Cardiac muscle cell (in vitro differentiated cells and primary cell): Measurements from ENCODE around the gene PRKCB. TPM values are rescaled to one million over a fixed set of nuclear protein-coding genes. Genes with fewer than 3 reads are reported as not detected.

Source experiments
- DNase-seq, 2 donors: peaks; one replicate each; pipeline versions ENCODE4 v3.0.0 to v3.0.0-alpha.2; 2010 to 2017; ENCODE audit warnings: low read depth in 1 of 2, low spot score in 1 of 2
- H3K27ac ChIP-seq: fragments of 200-600 bp; sonication (generic); 2 replicates; pipeline ENCODE4 v1.5.1; 2016
- H3K27me3 ChIP-seq: fragments of 200-600 bp; sonication (generic); 2 replicates; pipeline ENCODE4 v1.6.0; 2016; ENCODE audit warnings: control low read depth
- H3K36me3 ChIP-seq: fragments of 200-600 bp; sonication (generic); 2 replicates; pipeline ENCODE4 v1.5.1; 2016; ENCODE audit warnings: control low read depth
- H3K4me1 ChIP-seq: fragments of 200-600 bp; sonication (generic); 2 replicates; pipeline ENCODE4 v1.8.1; 2017; ENCODE audit warnings: low read depth, mild to moderate bottlenecking, mixed run types
- H3K4me3 ChIP-seq: fragments of 200-600 bp; sonication (generic); 2 replicates; pipeline ENCODE4 v1.5.1; 2016; ENCODE audit warnings: mild to moderate bottlenecking
- H3K9me3 ChIP-seq: fragments of 200-600 bp; sonication (generic); 2 replicates; pipeline ENCODE4 v1.5.1; 2017; ENCODE audit warnings: low read depth, mild to moderate bottlenecking, control low read depth
- CTCF ChIP-seq: IDR thresholded peaks from 2 replicates; pipeline ENCODE4 v1.5.1; 2012; ENCODE audit warnings: low read depth, mild to moderate bottlenecking, low read length
- polyA plus RNA-seq: library from polyadenylated mRNA; unstranded; fragments of >200 nt; fragmentation: Nextera tagmentation; extraction: Ambion mirVana; gene quantifications from 2 replicates; pipeline ENCODE4 v1.2.1, GENCODE V29; 2016
- total RNA-seq: library from RNA; depleted of rRNA; stranded (reverse); fragments of >200 nt; gene quantifications from 2 replicates; pipeline ENCODE4 v1.2.3, GENCODE V29; 2016

The PRKCB gene
- total and polyA plus RNA-seq, 2 experiments from 2014 or later, result 0.66 to 1.5 TPM

DNA sequence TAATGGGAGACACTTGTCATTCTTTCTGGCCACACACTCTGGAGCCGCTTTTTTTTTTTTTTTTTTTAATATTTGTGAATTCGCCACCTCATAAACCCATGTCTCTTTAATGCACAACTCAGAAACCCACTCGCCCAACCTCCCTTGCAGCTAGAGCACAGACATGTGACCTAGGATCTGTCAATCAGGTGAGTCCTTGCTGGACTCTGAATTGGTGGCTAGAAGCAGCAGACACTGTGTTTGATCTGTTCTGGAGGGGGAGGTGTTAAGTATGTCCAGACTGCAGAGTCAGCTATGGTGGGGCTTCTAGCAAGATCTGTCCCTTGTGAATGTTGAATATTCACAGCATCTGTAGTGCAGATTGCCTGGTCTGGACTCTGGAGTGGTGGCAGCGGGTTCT, 112.1 kb downstream of the PRKCB start:
- H3K4me3 ChIP-seq, result no peak overlapping the region
- H3K36me3 ChIP-seq, result no peaks in the 10 kb centered on the region
- H3K27me3 ChIP-seq, result no peaks in the 10 kb centered on the region
- no peak overlapping the region for H3K27ac ChIP-seq
- no peak for DNase-seq
- no peaks in the 10 kb centered on the region for H3K9me3 ChIP-seq
- H3K4me1 ChIP-seq, result peaks cover 5% of the 10 kb centered on the region
- no peak for TF ChIP-seq CTCF

GRCh38 chr16:23948949-23949411, 113.2 kb downstream of the PRKCB start:
- no peaks in the 10 kb centered on the region for H3K27me3 ChIP-seq
- H3K36me3 ChIP-seq, result no peaks in the 10 kb centered on the region
- H3K9me3 ChIP-seq, result no peaks in the 10 kb centered on the region
- no peak overlapping the region for H3K4me3 ChIP-seq
- DNase-seq, result no peak
- TF ChIP-seq CTCF, result no peak
- no peak overlapping the region for H3K27ac ChIP-seq
- peaks cover 5% of the 10 kb centered on the region for H3K4me1 ChIP-seq

GRCh38 chr16:23949630-23950290, 114.0 kb downstream of the PRKCB start:
- no peak for TF ChIP-seq CTCF
- DNase-seq, result no peak
- H3K9me3 ChIP-seq, result no peaks in the 10 kb centered on the region
- H3K36me3 ChIP-seq, result no peaks in the 10 kb centered on the region
- H3K4me1 ChIP-seq, result peaks cover 5% of the 10 kb centered on the region
- no peak overlapping the region for H3K4me3 ChIP-seq
- no peaks in the 10 kb centered on the region for H3K27me3 ChIP-seq
- no peak overlapping the region for H3K27ac ChIP-seq

DNA sequence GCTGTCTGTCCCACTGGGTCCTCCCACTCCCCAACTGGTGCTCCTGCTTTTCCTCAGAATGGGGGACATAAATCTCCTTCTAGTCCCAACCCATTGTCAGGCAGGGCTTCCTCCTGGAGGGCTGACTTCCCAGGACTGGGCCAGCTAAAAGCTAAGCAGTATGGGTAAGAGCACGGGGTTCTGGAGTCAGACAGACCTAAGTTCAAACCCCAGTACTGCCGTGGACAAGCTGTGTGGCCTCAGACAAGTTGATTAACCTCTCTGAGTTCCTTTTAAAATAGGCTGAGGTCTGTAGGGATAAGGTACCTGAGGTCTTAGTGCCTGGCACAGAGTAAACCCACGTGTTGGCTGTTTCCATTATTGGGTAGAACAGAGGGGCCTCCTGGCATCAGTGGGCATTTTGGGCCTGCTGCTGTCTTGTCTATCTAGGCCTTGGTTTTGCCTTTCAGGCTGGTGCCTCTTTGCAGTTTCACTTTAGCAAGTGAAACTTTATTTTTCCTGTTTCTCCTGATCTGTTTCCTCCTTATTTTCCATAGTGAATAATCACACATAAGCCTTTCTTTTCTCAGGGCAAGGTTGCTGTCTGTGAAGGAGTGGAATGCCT, 114.6 kb downstream of the PRKCB start:
- no peak overlapping the region for H3K27ac ChIP-seq
- no peaks in the 10 kb centered on the region for H3K36me3 ChIP-seq
- no peaks in the 10 kb centered on the region for H3K9me3 ChIP-seq
- no peak overlapping the region for H3K4me3 ChIP-seq
- DNase-seq, result no peak
- TF ChIP-seq CTCF, result no peak
- H3K4me1 ChIP-seq, result peaks cover 5% of the 10 kb centered on the region
- H3K27me3 ChIP-seq, result no peaks in the 10 kb centered on the region

DNA sequence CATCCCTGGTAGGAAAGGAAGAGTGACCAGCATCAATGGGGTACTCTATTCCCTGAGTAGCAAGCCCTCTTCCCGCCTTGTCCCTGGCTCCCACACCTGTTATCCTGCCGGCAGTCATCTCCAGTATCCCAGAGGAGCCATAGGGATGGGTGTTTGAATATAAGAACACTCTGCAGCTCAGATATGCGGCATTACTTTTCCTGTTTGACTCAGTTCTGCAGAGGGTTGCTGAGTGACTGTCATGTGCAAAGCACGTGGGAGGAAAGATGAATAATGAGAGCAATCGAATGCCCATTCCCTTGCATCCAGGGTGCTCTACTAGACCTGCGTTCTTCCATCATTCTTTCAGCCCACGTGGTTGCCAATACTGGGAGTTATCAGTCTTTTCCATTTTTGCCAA, 115.1 kb downstream of the PRKCB start:
- Histone ChIP-seq H3K4me1 (peaks cover 5% of the 10 kb centered on the region), H3K4me3 (no peak overlapping the region), H3K36me3 (no peaks in the 10 kb centered on the region), H3K27me3 (no peaks in the 10 kb centered on the region), H3K9me3 (no peaks in the 10 kb centered on the region), H3K27ac (no peak overlapping the region)
- no peak for DNase-seq
- TF ChIP-seq CTCF, result no peak
